Measurements from ENCODE around the gene ELMOD2.

Gene ELMOD2

DNA sequence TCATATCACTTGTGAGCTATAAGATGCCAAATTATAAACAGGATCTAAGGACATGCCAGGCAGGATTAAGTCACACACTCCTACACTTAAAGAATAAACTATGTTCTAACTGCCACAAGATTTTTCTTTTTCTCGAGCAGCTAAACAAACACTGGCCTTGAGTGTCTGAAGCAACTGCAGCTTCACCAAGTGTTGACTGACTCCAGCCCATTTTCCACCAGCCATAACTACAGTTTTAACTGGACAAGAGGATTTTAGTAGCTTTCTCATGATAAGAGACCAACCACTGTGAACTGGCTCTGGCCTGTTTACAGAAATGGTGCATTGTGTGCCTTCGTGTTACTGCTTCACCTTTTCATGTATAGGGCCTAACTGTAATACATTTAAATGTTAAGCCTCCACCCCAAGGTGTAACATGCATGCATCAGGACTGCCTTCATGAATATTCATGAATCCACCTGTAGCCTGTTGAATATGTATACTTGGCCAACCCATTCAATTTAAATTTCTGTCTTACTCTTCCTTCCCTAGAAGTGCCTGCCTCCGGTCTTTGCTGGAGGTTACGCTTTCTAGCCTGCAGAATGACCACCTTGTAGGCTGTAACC is 34.0 kb downstream of the ELMOD2 start:
- Mint-ChIP-seq H3K9me3 (no peaks in the 10 kb centered on the region), H3K36me3 (ENCODE audit: low read depth) (no peaks in the 10 kb centered on the region), H3K4me3 (no peak overlapping the region), H3K4me1 (ENCODE audit: low read depth) (peaks cover 7% of the 10 kb centered on the region), H3K27ac (no peak overlapping the region), H3K27me3 (ENCODE audit: low read depth) (peaks cover 46% of the 10 kb centered on the region)

DNA sequence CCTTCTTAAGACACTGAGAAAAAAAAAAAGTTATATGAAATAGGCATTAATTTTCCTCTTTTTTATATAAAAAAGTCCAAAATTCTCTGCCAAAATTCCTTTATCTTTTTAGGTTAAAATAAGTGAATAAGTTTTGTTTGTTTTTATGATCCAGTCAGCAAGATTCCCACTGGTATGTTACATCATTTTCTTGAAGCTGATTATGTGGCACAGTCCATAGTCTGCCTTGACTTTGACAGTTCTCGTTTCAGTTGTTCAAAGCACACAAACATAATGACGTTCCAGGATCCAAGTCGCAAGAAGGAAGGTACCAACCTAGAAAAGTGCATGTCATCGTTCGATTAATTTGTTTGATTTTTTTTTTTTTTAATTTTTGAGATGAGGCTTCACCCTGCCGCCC is 35.7 kb downstream of the ELMOD2 start:
- peaks cover 7% of the 10 kb centered on the region for H3K4me1 Mint-ChIP-seq (ENCODE audit: low read depth)
- no peaks in the 10 kb centered on the region for H3K9me3 Mint-ChIP-seq
- H3K4me3 Mint-ChIP-seq: no peak overlapping the region
- H3K36me3 Mint-ChIP-seq (ENCODE audit: low read depth): no peaks in the 10 kb centered on the region
- H3K27me3 Mint-ChIP-seq (ENCODE audit: low read depth): peaks cover 50% of the 10 kb centered on the region
- no peak overlapping the region for H3K27ac Mint-ChIP-seq

DNA sequence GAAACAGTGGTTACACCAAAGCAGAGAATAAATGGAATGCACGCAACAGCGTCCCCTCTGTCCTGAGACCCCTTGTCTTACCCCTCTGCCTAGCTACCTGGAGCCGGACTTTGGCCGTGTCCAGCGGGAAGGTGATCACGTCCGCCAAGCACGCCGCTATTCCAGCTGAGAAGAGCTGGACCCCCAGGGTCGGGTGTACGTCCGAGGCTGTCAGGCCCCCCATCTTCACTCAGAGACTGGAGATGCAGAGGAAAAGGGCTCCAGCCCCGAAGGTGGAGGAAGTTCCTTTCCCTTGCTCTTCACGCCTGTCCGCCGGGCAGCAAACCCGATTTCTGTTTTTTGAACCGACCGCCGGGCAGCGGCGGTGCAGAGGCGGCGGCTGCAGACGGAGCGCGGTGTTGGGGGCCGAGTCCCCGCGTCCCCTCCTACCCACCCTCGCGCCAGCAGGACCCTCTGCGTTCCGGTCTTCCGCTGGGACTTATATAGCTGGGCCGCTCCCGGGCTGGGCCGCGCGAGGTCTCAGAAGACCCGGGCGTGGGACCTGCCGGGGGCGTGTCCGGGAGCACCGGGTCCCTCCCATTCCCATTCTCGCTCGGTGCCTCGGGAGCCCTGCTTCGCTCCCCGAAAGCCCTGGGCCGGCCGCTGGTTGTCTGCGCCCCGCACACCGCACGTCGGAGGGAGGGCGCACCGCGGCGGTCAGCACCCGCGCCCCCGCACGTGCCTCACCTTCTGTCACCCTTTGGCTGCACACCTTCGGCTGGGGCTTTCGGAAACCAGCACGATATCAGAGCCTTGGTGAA is 44.7 kb downstream of the ELMOD2 start, which contains the start of gene UCP1:
UCP1 (minus strand) TSS at position 455 of the 800 bp plus-strand sequence; CDS start at position 223, 232 bp downstream.
- Mint-ChIP-seq H3K27me3 (ENCODE audit: low read depth) (peaks cover 35% of the 10 kb centered on the region), H3K36me3 (ENCODE audit: low read depth) (peaks cover 2% of the 10 kb centered on the region), H3K27ac (no peak within 1 kb of the TSS), H3K4me3 (peak within 1 kb of the TSS; percentile 47), H3K4me1 (ENCODE audit: low read depth) (peaks cover 2% of the 10 kb centered on the region), H3K9me3 (peaks cover 3% of the 10 kb centered on the region)

DNA sequence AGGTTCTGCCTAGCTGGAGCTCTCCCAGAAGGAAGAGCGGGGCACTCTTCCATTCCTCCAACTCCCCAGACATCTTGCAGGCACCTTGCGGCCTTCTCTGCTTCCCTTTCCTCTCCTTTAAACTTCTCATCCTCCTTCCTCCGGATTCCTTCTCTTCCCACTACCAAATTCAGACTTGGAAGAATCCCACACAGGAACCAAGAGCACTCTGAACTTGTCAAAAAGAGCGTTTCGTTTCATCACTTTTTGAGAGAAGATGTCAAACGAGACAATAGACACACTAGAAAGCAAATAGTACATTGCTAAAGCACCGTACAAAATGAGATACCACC is 45.3 kb downstream of the ELMOD2 start:
- H3K27ac Mint-ChIP-seq: no peak overlapping the region
- H3K36me3 Mint-ChIP-seq (ENCODE audit: low read depth): peaks cover 2% of the 10 kb centered on the region
- H3K9me3 Mint-ChIP-seq: peaks cover 3% of the 10 kb centered on the region
- H3K27me3 Mint-ChIP-seq (ENCODE audit: low read depth): peaks cover 36% of the 10 kb centered on the region
- peak overlapping the region; percentile 47 for H3K4me3 Mint-ChIP-seq
- H3K4me1 Mint-ChIP-seq (ENCODE audit: low read depth): peaks cover 2% of the 10 kb centered on the region

DNA sequence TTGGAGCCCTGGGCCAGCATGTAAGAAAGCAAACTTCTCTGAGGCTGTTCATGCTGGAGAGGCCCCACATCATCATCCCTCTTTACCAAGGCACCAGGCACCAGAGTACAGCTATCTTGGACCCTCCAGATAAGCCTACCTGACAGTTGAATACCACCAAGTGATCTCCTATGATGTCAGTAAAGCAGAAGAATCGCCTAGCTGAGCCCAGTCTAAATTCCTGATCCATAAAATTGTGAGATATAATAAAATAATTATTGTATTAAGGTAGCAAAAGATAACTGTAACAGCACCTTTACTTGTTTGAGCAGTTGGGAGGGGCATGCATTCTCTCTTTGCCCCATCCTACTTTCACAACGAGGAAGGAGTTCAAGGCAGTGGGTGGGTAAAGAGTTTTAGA is 47.7 kb downstream of the ELMOD2 start:
- no peak overlapping the region for H3K4me3 Mint-ChIP-seq
- peaks cover 44% of the 10 kb centered on the region for H3K27me3 Mint-ChIP-seq (ENCODE audit: low read depth)

DNA sequence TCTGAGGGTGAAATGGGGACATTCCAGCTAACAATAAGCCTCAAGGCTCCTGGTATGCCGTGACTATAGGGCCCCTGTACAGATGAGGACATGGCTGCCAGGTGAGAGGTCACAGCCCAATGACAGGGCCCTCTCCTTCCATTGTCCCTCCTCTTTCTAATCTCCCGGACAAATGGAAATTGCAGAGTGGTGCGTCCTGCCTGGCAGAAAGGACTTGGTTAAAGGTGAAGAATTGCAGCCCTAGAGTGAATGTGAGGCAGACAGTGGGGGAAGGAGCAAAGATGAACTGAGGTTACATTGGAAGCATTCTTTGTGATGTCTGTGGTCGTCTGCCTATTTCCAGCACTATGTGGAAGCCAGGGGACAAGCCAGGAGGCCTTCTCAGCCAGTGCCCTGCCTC is 51.5 kb downstream of the ELMOD2 start:
- peaks cover 3% of the 10 kb centered on the region for H3K9me3 Mint-ChIP-seq
- H3K36me3 Mint-ChIP-seq (ENCODE audit: low read depth): no peaks in the 10 kb centered on the region
- H3K27ac Mint-ChIP-seq: no peak overlapping the region
- H3K4me3 Mint-ChIP-seq: no peak overlapping the region
- peaks cover 57% of the 10 kb centered on the region for H3K27me3 Mint-ChIP-seq (ENCODE audit: low read depth)
- no peaks in the 10 kb centered on the region for H3K4me1 Mint-ChIP-seq (ENCODE audit: low read depth)

More for the DNA sequence above, 47.7 kb downstream of the ELMOD2 start:
- peaks cover 3% of the 10 kb centered on the region for H3K9me3 Mint-ChIP-seq
- no peak overlapping the region for H3K27ac Mint-ChIP-seq
- H3K36me3 Mint-ChIP-seq (ENCODE audit: low read depth): peaks cover 2% of the 10 kb centered on the region
- peaks cover 2% of the 10 kb centered on the region for H3K4me1 Mint-ChIP-seq (ENCODE audit: low read depth)

DNA sequence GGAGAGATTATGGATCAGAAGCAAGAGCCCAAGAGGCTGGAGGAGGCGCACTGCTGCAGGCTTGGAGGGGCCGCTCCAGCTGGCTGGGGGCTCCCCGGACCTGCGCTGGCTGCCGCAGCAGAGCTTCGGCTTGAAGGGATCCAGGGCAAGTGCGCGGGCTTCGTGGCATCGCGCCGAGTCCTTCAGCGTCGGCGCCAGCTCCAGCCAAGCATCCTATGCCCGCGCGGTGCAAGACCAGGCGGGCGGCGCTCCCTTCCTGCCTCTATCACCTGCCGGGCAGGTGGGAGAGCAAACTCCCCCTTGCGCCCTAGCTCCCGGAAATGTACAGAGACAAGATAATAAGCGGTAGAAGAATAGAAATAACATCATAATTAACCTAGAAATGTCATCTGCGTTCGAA is 55.3 kb downstream of the ELMOD2 start:
- no peaks in the 10 kb centered on the region for H3K4me1 Mint-ChIP-seq (ENCODE audit: low read depth)
- no peak overlapping the region for H3K27ac Mint-ChIP-seq
- no peaks in the 10 kb centered on the region for H3K36me3 Mint-ChIP-seq (ENCODE audit: low read depth)
- no peaks in the 10 kb centered on the region for H3K9me3 Mint-ChIP-seq
- no peak overlapping the region for H3K4me3 Mint-ChIP-seq
- H3K27me3 Mint-ChIP-seq (ENCODE audit: low read depth): peaks cover 38% of the 10 kb centered on the region

DNA sequence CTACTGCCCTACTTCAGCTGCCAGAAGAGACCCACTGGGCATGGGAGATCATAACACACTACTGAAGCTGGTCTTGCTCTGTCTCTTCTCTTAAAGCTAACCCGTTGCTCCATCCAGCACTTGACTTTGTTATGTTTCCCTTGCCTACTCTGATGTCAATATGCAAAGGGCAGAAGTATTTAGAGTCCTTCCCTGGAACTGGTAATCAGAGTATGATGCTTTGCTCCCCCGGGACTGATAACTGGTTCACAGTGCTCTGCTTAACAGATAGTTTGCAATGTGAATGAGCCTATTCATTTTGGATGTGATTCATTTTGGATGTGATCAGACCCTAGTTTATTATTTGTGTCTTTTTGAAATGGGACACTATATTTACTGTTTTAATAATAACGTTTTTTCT is 57.1 kb downstream of the ELMOD2 start:
- H3K4me3 Mint-ChIP-seq: no peak overlapping the region
- no peaks in the 10 kb centered on the region for H3K9me3 Mint-ChIP-seq
- no peak overlapping the region for H3K27ac Mint-ChIP-seq
- peaks cover 36% of the 10 kb centered on the region for H3K27me3 Mint-ChIP-seq (ENCODE audit: low read depth)
- H3K36me3 Mint-ChIP-seq (ENCODE audit: low read depth): no peaks in the 10 kb centered on the region
- no peaks in the 10 kb centered on the region for H3K4me1 Mint-ChIP-seq (ENCODE audit: low read depth)

DNA sequence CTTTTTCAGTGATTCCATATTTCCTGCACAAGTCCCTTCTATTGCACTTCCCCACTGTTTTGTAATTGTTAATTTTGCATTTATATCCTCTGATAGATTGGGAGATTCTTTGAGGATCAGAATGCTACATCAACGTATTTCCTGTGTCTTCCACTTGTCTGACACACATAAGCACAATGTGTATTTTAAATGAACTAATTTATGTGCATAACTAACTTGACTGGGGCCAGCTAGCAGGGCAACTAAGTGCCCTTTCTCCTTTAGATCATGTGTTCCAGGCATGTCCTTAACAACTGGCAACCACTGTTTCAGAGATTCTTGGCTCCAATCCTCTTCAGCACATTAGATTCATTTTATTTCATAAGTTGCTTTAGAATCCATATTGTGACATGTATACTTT is 60.5 kb downstream of the ELMOD2 start:
- no peaks in the 10 kb centered on the region for H3K9me3 Mint-ChIP-seq
- no peaks in the 10 kb centered on the region for H3K4me1 Mint-ChIP-seq (ENCODE audit: low read depth)
- no peak overlapping the region for H3K27ac Mint-ChIP-seq
- H3K27me3 Mint-ChIP-seq (ENCODE audit: low read depth): peaks cover 13% of the 10 kb centered on the region
- no peak overlapping the region for H3K4me3 Mint-ChIP-seq
- H3K36me3 Mint-ChIP-seq (ENCODE audit: low read depth): no peaks in the 10 kb centered on the region

DNA sequence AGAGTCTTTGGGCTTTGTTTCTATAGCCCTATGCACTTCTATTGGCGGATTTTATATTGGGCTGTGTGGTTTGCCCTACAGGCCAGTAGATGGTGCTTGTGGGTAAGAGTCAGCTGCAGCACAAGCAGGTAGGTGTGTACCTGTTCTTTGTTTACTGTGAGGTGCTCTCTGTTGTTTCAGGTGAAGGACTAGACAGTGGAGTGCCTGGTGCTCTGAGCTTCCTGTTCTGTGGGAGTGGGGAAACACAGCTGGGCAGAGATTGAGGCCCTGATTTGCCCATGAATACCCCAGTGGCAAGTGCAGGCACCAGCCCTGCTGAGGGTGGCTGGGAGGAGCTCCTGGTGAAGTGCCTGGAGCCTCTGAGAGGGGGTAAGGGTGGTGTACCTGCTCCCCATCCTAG is 71.1 kb downstream of the ELMOD2 start:
- H3K27me3 Mint-ChIP-seq (ENCODE audit: low read depth): peaks cover 36% of the 10 kb centered on the region
- H3K27ac Mint-ChIP-seq: no peak overlapping the region
- no peaks in the 10 kb centered on the region for H3K36me3 Mint-ChIP-seq (ENCODE audit: low read depth)
- no peak overlapping the region for H3K4me3 Mint-ChIP-seq
- peaks cover 6% of the 10 kb centered on the region for H3K4me1 Mint-ChIP-seq (ENCODE audit: low read depth)
- H3K9me3 Mint-ChIP-seq: no peaks in the 10 kb centered on the region

DNA sequence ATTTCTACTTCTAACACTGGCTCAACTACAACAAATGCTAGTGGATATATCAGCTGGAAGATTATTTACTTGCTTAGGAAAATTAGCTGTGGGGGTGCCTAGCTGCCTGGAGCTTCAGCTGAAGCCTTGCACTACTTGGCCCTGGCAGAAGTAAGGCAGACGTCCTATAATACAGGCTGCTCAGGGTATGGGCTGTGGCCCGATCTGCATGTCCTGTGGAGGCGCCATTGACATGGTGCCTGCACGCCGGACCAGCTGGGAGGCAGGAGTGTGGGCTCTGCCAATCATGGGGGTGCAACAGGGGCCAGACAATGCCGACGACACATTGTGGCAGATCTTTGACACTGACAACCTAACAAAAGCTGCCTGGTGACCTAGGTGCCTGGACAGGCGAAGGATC is 76.4 kb downstream of the ELMOD2 start:
- H3K27me3 Mint-ChIP-seq (ENCODE audit: low read depth): peaks cover 10% of the 10 kb centered on the region
- H3K4me1 Mint-ChIP-seq (ENCODE audit: low read depth): no peaks in the 10 kb centered on the region
- no peaks in the 10 kb centered on the region for H3K9me3 Mint-ChIP-seq
- H3K36me3 Mint-ChIP-seq (ENCODE audit: low read depth): no peaks in the 10 kb centered on the region
- H3K4me3 Mint-ChIP-seq: no peak overlapping the region
- H3K27ac Mint-ChIP-seq: no peak overlapping the region

DNA sequence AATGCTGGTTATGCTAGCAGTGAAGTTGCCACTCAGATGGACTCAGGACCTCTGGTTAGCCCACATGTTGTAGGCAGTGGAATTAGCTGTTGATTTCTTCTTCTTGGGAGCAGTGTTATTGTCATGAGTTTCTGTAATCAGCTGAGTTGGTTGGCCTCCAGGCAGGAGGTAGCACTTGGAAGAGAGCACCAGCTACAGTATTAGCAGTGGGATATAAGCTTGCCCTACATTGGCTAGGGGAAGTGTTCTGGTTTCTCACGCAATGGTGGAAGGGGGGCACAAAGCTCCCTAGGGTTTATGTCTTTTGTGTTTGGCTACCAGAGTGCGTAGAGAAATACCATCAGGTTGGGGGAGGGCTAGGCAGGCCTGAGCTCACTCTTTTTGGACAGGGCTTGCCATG is 78.7 kb downstream of the ELMOD2 start:
- H3K4me1 Mint-ChIP-seq (ENCODE audit: low read depth): no peaks in the 10 kb centered on the region
- peaks cover 10% of the 10 kb centered on the region for H3K27me3 Mint-ChIP-seq (ENCODE audit: low read depth)
- no peak overlapping the region for H3K27ac Mint-ChIP-seq
- no peak overlapping the region for H3K4me3 Mint-ChIP-seq
- no peaks in the 10 kb centered on the region for H3K9me3 Mint-ChIP-seq
- H3K36me3 Mint-ChIP-seq (ENCODE audit: low read depth): no peaks in the 10 kb centered on the region

DNA sequence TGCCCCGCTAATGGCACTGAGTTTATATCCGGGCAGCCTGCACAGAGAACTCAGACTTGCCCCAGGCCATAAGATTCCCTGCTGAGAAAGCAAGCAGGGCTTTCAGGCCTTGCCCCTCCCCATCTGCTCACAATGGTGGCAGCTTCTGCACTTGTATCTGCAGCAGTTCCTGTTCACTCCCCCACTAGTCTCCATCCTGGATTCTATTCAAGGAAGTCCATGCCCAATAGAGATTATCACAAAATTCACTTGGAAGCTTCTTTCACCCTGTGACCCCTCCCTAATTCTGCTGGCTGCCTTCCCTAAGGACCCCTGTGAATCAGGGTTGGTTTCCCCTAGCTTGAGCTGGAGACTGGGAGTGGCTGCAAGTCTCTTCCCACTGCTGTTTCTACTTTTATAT is 79.3 kb downstream of the ELMOD2 start:
- Mint-ChIP-seq H3K27ac (no peak overlapping the region), H3K27me3 (ENCODE audit: low read depth) (peaks cover 10% of the 10 kb centered on the region), H3K9me3 (no peaks in the 10 kb centered on the region), H3K36me3 (ENCODE audit: low read depth) (no peaks in the 10 kb centered on the region), H3K4me3 (no peak overlapping the region), H3K4me1 (ENCODE audit: low read depth) (no peaks in the 10 kb centered on the region)
